H9 (cell line): ENCODE data around the gene SGCD. TPM values are rescaled to one million over a fixed set of nuclear protein-coding genes. Genes with fewer than 3 reads are reported as not detected.

ENCODE experiments used
- DNase-seq: peaks from one replicate; pipeline ENCODE4 v3.0.0-alpha.2; 2017
- H2AFZ ChIP-seq: one replicate; pipeline ENCODE4 v1.6.1; 2013; ENCODE audit warnings: mild to moderate bottlenecking, low read length, control low read depth, moderate library complexity
- H2AK5ac ChIP-seq: 2 replicates; pipeline ENCODE4 v1.6.1; 2013; ENCODE audit warnings: low read length, control low read depth, mixed read lengths; ENCODE audit not compliant: insufficient read length
- H2BK120ac ChIP-seq: one replicate; pipeline ENCODE4 v1.6.1; 2013; ENCODE audit warnings: low read depth, mild to moderate bottlenecking, low read length, control low read depth, inconsistent platforms; ENCODE audit not compliant: poor library complexity, severe bottlenecking
- H2BK12ac ChIP-seq: 2 replicates; pipeline ENCODE4 v1.6.1; 2013; ENCODE audit warnings: low read length, control low read depth, mixed read lengths, low read depth; ENCODE audit not compliant: insufficient read length
- H2BK15ac ChIP-seq: 2 replicates; pipeline ENCODE4 v1.6.1; 2013; ENCODE audit warnings: low read depth, low read length, control low read depth
- H2BK20ac ChIP-seq: one replicate; pipeline ENCODE4 v1.6.1; 2013; ENCODE audit warnings: low read depth, mild to moderate bottlenecking, low read length, control low read depth, inconsistent platforms; ENCODE audit not compliant: poor library complexity, severe bottlenecking
- H2BK5ac ChIP-seq: 2 replicates; pipeline ENCODE4 v1.6.1; 2013; ENCODE audit warnings: low read length, control low read depth, mixed read lengths; ENCODE audit not compliant: insufficient read length
- H3K14ac ChIP-seq: 2 replicates; pipeline ENCODE4 v1.6.1; 2013; ENCODE audit warnings: low read length, control low read depth; ENCODE audit not compliant: insufficient read depth
- H3K18ac ChIP-seq: 2 replicates; pipeline ENCODE4 v1.6.1; 2013; ENCODE audit warnings: low read depth, mild to moderate bottlenecking, mixed read lengths, low read length, control low read depth; ENCODE audit not compliant: insufficient read length
- H3K23ac ChIP-seq: 2 replicates; pipeline ENCODE4 v1.6.1; 2013; ENCODE audit warnings: low read length, control low read depth, mixed read lengths, low read depth; ENCODE audit not compliant: insufficient read length
- H3K23me2 ChIP-seq: 2 replicates; pipeline ENCODE4 v1.6.1; 2013; ENCODE audit warnings: low read depth, mild to moderate bottlenecking, mixed read lengths, low read length, control low read depth; ENCODE audit not compliant: insufficient read length, poor library complexity, severe bottlenecking
- H3K27ac ChIP-seq: 2 replicates; pipeline ENCODE4 v1.5.1; 2013; ENCODE audit warnings: low read length, control low read depth, mixed read lengths, low read depth; ENCODE audit not compliant: insufficient read length
- H3K27me3 ChIP-seq: 2 replicates; pipeline ENCODE4 v1.6.1; 2013; ENCODE audit warnings: low read length, control low read depth, inconsistent platforms; ENCODE audit not compliant: insufficient read depth
- H3K4ac ChIP-seq: 2 replicates; pipeline ENCODE4 v1.6.1; 2013; ENCODE audit warnings: low read depth, mild to moderate bottlenecking, control low read depth, inconsistent platforms, low read length, moderate library complexity
- H3K4me1 ChIP-seq: 2 replicates; pipeline ENCODE4 v1.6.1; 2013; ENCODE audit warnings: low read length, control low read depth, inconsistent platforms; ENCODE audit not compliant: insufficient read depth
- H3K4me2 ChIP-seq: 2 replicates; pipeline ENCODE4 v1.6.1; 2013; ENCODE audit warnings: low read length, control low read depth, mixed read lengths; ENCODE audit not compliant: insufficient read length, insufficient read depth
- H3K56ac ChIP-seq: 2 replicates; pipeline ENCODE4 v1.6.1; 2013; ENCODE audit warnings: low read depth, mild to moderate bottlenecking, mixed read lengths, low read length, control low read depth; ENCODE audit not compliant: insufficient read length
- H3K79me1 ChIP-seq: 2 replicates; pipeline ENCODE4 v1.6.1; 2013; ENCODE audit warnings: low read depth, mild to moderate bottlenecking, moderate library complexity, low read length, control low read depth, inconsistent platforms; ENCODE audit not compliant: insufficient read depth, poor library complexity, severe bottlenecking
- H3K79me2 ChIP-seq: 2 replicates; pipeline ENCODE4 v1.6.1; 2013; ENCODE audit warnings: low read length, control low read depth, inconsistent platforms; ENCODE audit not compliant: insufficient read depth
- H3K9ac ChIP-seq: 2 replicates; pipeline ENCODE4 v1.6.1; 2013; ENCODE audit warnings: low read length, control low read depth, mixed read lengths; ENCODE audit not compliant: insufficient read length; ENCODE audit errors: extremely low read depth
- H3K9me3 ChIP-seq: one replicate; pipeline ENCODE4 v1.6.1; 2013; ENCODE audit warnings: low read depth, low read length, inconsistent platforms; ENCODE audit not compliant: control insufficient read depth
- H3T11ph ChIP-seq: one replicate; pipeline ENCODE4 v1.6.1; 2013; ENCODE audit warnings: mild to moderate bottlenecking, low read length, control low read depth, inconsistent platforms
- H4K20me1 ChIP-seq: one replicate; pipeline ENCODE4 v1.6.1; 2013; ENCODE audit not compliant: control insufficient read depth, insufficient read length, insufficient read depth
- H4K5ac ChIP-seq: 2 replicates; pipeline ENCODE4 v1.6.1; 2013; ENCODE audit warnings: low read depth, mild to moderate bottlenecking, mixed read lengths, low read length, control low read depth; ENCODE audit not compliant: insufficient read length
- H4K8ac ChIP-seq: replicated peaks from 2 replicates; pipeline ENCODE4 v1.6.1; 2013; ENCODE audit warnings: low read length, control low read depth, mixed read lengths, low read depth; ENCODE audit not compliant: insufficient read length
- H4K91ac ChIP-seq: 2 replicates; pipeline ENCODE4 v1.6.1; 2013; ENCODE audit warnings: low read depth, mild to moderate bottlenecking, moderate library complexity, mixed read lengths, low read length, control low read depth; ENCODE audit not compliant: insufficient read length
- H3K27ac Mint-ChIP-seq, 3 experiments: 2 replicates in 2 of 3; 3 replicates in 1 of 3; pipeline ENCODE4 v1.8.0; 2020 to 2021; ENCODE audit warnings: mixed read lengths in 3 of 3, mild to moderate bottlenecking in 1 of 3, moderate library complexity in 1 of 3
- H3K27me3 Mint-ChIP-seq: 2 replicates; pipeline ENCODE4 v1.8.0; 2021; ENCODE audit warnings: low read depth, mild to moderate bottlenecking, moderate library complexity, mixed read lengths
- H3K36me3 Mint-ChIP-seq, 3 experiments: 2 replicates in 2 of 3; 3 replicates in 1 of 3; pipeline ENCODE4 v1.8.0; 2020 to 2021; ENCODE audit warnings: low read depth in 3 of 3, mixed read lengths in 3 of 3; ENCODE audit not compliant: insufficient read depth in 1 of 3
- H3K4me1 Mint-ChIP-seq, 2 experiments: 2 replicates each; pipeline ENCODE4 v1.8.0; 2020; ENCODE audit warnings: mixed read lengths in 2 of 2
- H3K4me3 Mint-ChIP-seq, 2 experiments: 2 replicates in 1 of 2; 3 replicates in 1 of 2; pipeline ENCODE4 v1.8.0; 2020 to 2021; ENCODE audit warnings: mild to moderate bottlenecking in 2 of 2, mixed read lengths in 2 of 2, moderate library complexity in 1 of 2
- H3K9me3 Mint-ChIP-seq, 2 experiments: 2 replicates in 1 of 2; 3 replicates in 1 of 2; pipeline ENCODE4 v1.8.0; 2020; ENCODE audit warnings: mild to moderate bottlenecking in 2 of 2, mixed read lengths in 2 of 2, moderate library complexity in 1 of 2
- WGBS: extraction: QIAGEN DNeasy Blood & Tissue Kit; methylation state at CpG from one replicate; pipeline ENCODE4 v1.1.7; 2013; ENCODE audit warnings: missing lambda C conversion rate, low lambda C conversion rate, mixed read lengths; ENCODE audit not compliant: insufficient read length; ENCODE audit errors: extremely low coverage; 5-methylcytosine and 5-hydroxymethylcytosine counted together
- total RNA-seq: library from RNA; stranded (reverse); gene quantifications from 2 replicates; pipeline ENCODE4 v1.2.1, GENCODE V29; 2021
- TF ChIP-seq, protein P1 (sequence below): fragments of 200-600 bp; sonication (generic); conservative IDR thresholded peaks from 3 replicates; pipeline ENCODE4 v1.8.0; 2021; ENCODE audit warnings: antibody characterized with exemption, mild to moderate bottlenecking

Gene SGCD
- total RNA-seq, 1 experiment from 2014 or later = 0.11 TPM

DNA sequence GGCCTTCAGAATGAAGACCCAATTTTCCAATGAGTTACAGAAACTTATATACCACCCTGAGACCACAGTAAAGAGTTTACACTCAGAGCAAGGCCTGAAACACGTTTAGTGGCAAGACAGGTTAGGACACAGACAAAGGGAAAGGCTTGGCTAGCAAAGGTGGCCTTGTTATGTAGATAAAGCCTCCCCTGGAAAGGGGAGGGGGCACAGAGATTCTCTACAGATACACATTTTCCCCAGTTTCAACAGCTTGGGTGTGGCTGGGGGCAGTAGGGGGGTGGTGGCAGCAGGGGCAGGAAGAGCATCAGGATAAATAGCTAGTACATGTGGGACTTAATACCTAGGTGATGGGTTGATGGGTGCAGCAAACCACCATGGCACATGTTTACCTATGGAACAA is 471.2 kb downstream of the SGCD start:
- Histone ChIP-seq H3K18ac (no peak overlapping the region), H4K8ac (no peak overlapping the region), H2AK5ac (no peak overlapping the region), H2BK120ac (no peak overlapping the region), H2BK15ac (no peak overlapping the region), H3K27ac (peak overlapping the region; percentile 86), H4K5ac (no peak overlapping the region), H3T11ph (no peak overlapping the region), H3K23ac (no peak overlapping the region), H3K14ac (no peak overlapping the region), H2BK5ac (no peak overlapping the region), H4K91ac (no peak overlapping the region), H2AFZ (no peak overlapping the region), H3K9ac (no peak overlapping the region), H3K4me1 (peaks cover 10% of the 10 kb centered on the region), H2BK12ac (no peak overlapping the region), H3K9me3 (no peaks in the 10 kb centered on the region), H4K20me1 (no peaks in the 10 kb centered on the region), H3K23me2 (no peaks in the 10 kb centered on the region), H3K79me1 (no peaks in the 10 kb centered on the region), H3K4ac (no peak overlapping the region), H3K79me2 (no peaks in the 10 kb centered on the region), H3K4me2 (no peak overlapping the region), H2BK20ac (no peak overlapping the region), H3K56ac (no peak overlapping the region), H3K27me3 (no peaks in the 10 kb centered on the region)
- DNase-seq = peak; percentile 74
- Mint-ChIP-seq H3K27ac (peak overlapping the region in 1 of 3 experiments; percentile 88; a peak in 3 of 7 replicates), H3K4me3 (no peak overlapping the region), H3K27me3 (no peaks in the 10 kb centered on the region), H3K4me1 (peaks cover 70 to 72% of the 10 kb centered on the region in 2 experiments), H3K9me3 (no peaks in the 10 kb centered on the region), H3K36me3 (no peaks in the 10 kb centered on the region)
- no CpG with 5 or more reads among the region's 1 CpG for WGBS
- TF ChIP-seq, protein P1, sequence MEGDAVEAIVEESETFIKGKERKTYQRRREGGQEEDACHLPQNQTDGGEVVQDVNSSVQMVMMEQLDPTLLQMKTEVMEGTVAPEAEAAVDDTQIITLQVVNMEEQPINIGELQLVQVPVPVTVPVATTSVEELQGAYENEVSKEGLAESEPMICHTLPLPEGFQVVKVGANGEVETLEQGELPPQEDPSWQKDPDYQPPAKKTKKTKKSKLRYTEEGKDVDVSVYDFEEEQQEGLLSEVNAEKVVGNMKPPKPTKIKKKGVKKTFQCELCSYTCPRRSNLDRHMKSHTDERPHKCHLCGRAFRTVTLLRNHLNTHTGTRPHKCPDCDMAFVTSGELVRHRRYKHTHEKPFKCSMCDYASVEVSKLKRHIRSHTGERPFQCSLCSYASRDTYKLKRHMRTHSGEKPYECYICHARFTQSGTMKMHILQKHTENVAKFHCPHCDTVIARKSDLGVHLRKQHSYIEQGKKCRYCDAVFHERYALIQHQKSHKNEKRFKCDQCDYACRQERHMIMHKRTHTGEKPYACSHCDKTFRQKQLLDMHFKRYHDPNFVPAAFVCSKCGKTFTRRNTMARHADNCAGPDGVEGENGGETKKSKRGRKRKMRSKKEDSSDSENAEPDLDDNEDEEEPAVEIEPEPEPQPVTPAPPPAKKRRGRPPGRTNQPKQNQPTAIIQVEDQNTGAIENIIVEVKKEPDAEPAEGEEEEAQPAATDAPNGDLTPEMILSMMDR = no peak
